Kidney tubule cell (primary cell): ENCODE results near the gene ANKRD17.
"Not testable (repeated sequence)": the region's sequence is repeated elsewhere in the genome, so short reads cannot be mapped to it uniquely, and the experiment has no call there.

Experiments used
- DNase-seq: peaks from one replicate; pipeline ENCODE4 v3.0.0-alpha.2; 2018; ENCODE audit warnings: low spot score

Gene ANKRD17

GRCh38 chr4:73258686-73259570, at the start of gene ANKRD17:
TSS of gene ANKRD17 (minus strand) at chr4:73258798. CDS start at chr4:73258668, 130 bp downstream.
- DNase-seq = peak; percentile 95

- DNase-seq = no peak
Observed at GRCh38 chr4:73308286-73308685, 49.7 kb upstream of the ANKRD17 start.

- DNase-seq = no peak
Observed at GRCh38 chr4:73303711-73304110, 45.1 kb upstream of the ANKRD17 start.

GRCh38 chr4:73299548-73300280, 41.1 kb upstream of the ANKRD17 start:
- no peak for DNase-seq

- not testable (repeated sequence) for DNase-seq
Observed at GRCh38 chr4:73292661-73293060, 34.1 kb upstream of the ANKRD17 start.

- DNase-seq = no peak
Observed at GRCh38 chr4:73281982-73282381, 23.4 kb upstream of the ANKRD17 start.

GRCh38 chr4:73281396-73281795, 22.8 kb upstream of the ANKRD17 start:
- no peak for DNase-seq

GRCh38 chr4:73277201-73277600, 18.6 kb upstream of the ANKRD17 start:
- DNase-seq = no peak

GRCh38 chr4:73275318-73275654, 16.7 kb upstream of the ANKRD17 start:
- no peak for DNase-seq

- DNase-seq = no peak
Observed at GRCh38 chr4:73272816-73273215, 14.2 kb upstream of the ANKRD17 start.

- DNase-seq = no peak
Observed at GRCh38 chr4:73267050-73267449, 8.5 kb upstream of the ANKRD17 start.

GRCh38 chr4:73259571-73260090, 1.0 kb upstream of the ANKRD17 start:
- no peak for DNase-seq

GRCh38 chr4:73258436-73258685, 237 bp downstream of the ANKRD17 start:
- no peak for DNase-seq

- no peak for DNase-seq
Observed at GRCh38 chr4:73257651-73258435, 755 bp downstream of the ANKRD17 start.

GRCh38 chr4:73257234-73257633, 1.4 kb downstream of the ANKRD17 start:
- DNase-seq = peak; percentile 84

GRCh38 chr4:73255847-73256246, 2.8 kb downstream of the ANKRD17 start:
- DNase-seq = not testable (repeated sequence)

GRCh38 chr4:73252001-73252400, 6.6 kb downstream of the ANKRD17 start:
- DNase-seq = no peak

- no peak for DNase-seq
Observed at GRCh38 chr4:73251384-73251783, 7.2 kb downstream of the ANKRD17 start.

GRCh38 chr4:73250642-73251041, 8.0 kb downstream of the ANKRD17 start:
- DNase-seq = no peak

GRCh38 chr4:73248821-73249220, 9.8 kb downstream of the ANKRD17 start:
- no peak for DNase-seq

- no peak for DNase-seq
Observed at GRCh38 chr4:73248416-73248815, 10.2 kb downstream of the ANKRD17 start.

- DNase-seq = no peak
Observed at GRCh38 chr4:73247100-73247499, 11.5 kb downstream of the ANKRD17 start.

- DNase-seq = no peak
Observed at GRCh38 chr4:73245955-73246354, 12.6 kb downstream of the ANKRD17 start.
